C4-2B (cell line): ENCODE measurements around the gene ITIH5.

Experiments used
- ZFX ChIP-seq: fragments of 450-650 bp; IDR thresholded peaks from 2 replicates; pipeline ENCODE4 v1.6.1; 2017
- TF ChIP-seq, protein P1 (sequence below): fragments of 450-650 bp; conservative IDR thresholded peaks from 2 replicates; pipeline ENCODE4 v1.5.1; 2017; ENCODE audit warnings: mild to moderate bottlenecking

DNA sequence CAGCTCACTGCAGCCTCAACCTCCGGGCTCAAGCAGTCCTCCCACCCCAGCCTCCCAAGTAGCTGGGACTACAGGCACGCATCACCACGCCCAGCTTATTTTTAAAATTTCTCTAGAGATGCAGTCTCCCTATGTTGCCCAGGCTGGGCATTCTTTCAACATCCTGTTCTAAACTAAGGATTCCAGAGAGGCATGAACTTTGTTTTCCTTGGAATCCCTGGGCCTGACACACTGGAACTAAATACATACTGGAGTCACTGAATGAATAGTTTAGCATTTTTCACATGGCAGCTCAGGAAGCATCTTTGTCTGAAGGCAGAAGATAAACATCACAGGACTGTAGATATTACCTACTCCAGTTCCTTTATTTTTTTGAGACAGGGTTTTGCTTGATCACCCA is 108.7 kb downstream of the ITIH5 start:
- TF ChIP-seq, protein P1, sequence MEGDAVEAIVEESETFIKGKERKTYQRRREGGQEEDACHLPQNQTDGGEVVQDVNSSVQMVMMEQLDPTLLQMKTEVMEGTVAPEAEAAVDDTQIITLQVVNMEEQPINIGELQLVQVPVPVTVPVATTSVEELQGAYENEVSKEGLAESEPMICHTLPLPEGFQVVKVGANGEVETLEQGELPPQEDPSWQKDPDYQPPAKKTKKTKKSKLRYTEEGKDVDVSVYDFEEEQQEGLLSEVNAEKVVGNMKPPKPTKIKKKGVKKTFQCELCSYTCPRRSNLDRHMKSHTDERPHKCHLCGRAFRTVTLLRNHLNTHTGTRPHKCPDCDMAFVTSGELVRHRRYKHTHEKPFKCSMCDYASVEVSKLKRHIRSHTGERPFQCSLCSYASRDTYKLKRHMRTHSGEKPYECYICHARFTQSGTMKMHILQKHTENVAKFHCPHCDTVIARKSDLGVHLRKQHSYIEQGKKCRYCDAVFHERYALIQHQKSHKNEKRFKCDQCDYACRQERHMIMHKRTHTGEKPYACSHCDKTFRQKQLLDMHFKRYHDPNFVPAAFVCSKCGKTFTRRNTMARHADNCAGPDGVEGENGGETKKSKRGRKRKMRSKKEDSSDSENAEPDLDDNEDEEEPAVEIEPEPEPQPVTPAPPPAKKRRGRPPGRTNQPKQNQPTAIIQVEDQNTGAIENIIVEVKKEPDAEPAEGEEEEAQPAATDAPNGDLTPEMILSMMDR = no peak
- TF ChIP-seq ZFX = no peak
